HepG2 (cell line): Measurements from ENCODE around the gene ZNF628.

Experiments used
- BRF2 ChIP-seq: sonication (generic); formaldehyde crosslinking; IDR thresholded peaks from 2 replicates; pipeline ENCODE4 v1.8.1; 2022; ENCODE audit warnings: mild to moderate bottlenecking, missing genetic modification reagents
- EHMT2 ChIP-seq: fragments of 200-600 bp; sonication (generic); IDR thresholded peaks from 2 replicates; pipeline ENCODE4 v1.7.0; 2017; ENCODE audit warnings: antibody characterized with exemption, low read depth, low read length, borderline replicate concordance
- GTF3A ChIP-seq: sonication (generic); formaldehyde crosslinking; conservative IDR thresholded peaks from 2 replicates; pipeline ENCODE4 v1.4.0; 2020; ENCODE audit warnings: mild to moderate bottlenecking, missing genetic modification reagents
- MTA1 ChIP-seq: sonication (generic); formaldehyde crosslinking; IDR thresholded peaks from 2 replicates; pipeline ENCODE4 v1.4.0; 2020; ENCODE audit warnings: missing genetic modification reagents, mild to moderate bottlenecking, borderline replicate concordance
- MXI1 ChIP-seq: IDR thresholded peaks from 3 replicates; pipeline ENCODE4 v1.6.1; 2012; ENCODE audit warnings: low read depth, low read length, inconsistent platforms, borderline replicate concordance
- POLR2A ChIP-seq, 2 experiments: IDR thresholded peaks; 2 replicates each; pipeline ENCODE4 v1.6.1; 2011; ENCODE audit warnings: low read depth in 2 of 2, low read length in 2 of 2, mild to moderate bottlenecking in 1 of 2, moderate library complexity in 1 of 2; ENCODE audit not compliant: insufficient read depth in 1 of 2
- POLR2AphosphoS5 ChIP-seq: IDR thresholded peaks from 2 replicates; pipeline ENCODE4 v1.6.1; 2012; ENCODE audit warnings: low read depth, low read length

- TF ChIP-seq MXI1 (no peak), GTF3A (CRISPR knock-in tag) (no peak), BRF2 (CRISPR knock-in tag) (no peak), MTA1 (CRISPR knock-in tag) (no peak), POLR2A (IDR thresholded peaks at IDR 0.05; ENCODE audit: insufficient read depth in 1 of 2, low read depth in 2 of 2, low read length in 2 of 2) (no peak), POLR2AphosphoS5 (no peak), EHMT2 (no peak)
Measured at GRCh38 chr19:55479451-55480230, 3.2 kb downstream of the ZNF628 start.
